GM18499 (cell line): ENCODE data around the gene NOP14.
"Not testable (repeated sequence)": the region's sequence is repeated elsewhere in the genome, so short reads cannot be mapped to it uniquely, and the experiment has no call there.

Experiments
- ATAC-seq: cut with Tn5 transposase; IDR thresholded peaks from one replicate; pipeline ENCODE4 v1.9.1; 2021; ENCODE audit warnings: moderate number of reproducible peaks; ENCODE audit not compliant: insufficient read depth, unreplicated experiment

The NOP14 gene

DNA sequence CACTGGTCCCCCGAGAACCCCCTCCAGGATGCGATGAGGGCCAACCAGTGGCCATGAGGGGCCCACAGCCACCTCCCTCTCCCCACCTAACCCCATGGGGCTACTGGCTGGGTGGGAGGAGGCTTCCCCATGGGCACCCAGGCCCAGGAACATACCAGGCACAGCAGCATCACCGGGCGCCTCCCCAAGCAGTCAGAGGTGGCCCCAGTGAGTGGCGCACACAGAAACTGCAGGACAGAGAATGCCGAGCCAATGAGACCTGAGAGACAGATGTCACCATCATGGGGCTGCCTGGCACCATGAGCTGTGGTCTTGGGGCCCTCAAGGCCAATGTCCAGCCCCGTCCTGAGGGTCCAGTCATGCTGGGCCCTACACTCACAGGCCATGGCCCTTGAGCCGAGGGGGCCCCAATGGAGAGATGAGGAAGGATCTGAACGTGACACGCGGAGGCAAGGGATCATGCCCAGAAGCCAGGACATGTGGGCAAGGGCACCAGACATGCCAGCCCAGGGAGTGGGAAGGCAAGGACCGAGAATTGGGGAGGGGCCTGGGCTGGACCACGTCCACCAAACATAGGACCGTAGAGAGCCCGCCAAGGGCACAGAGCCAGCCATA lies 30.1 kb downstream of the NOP14 start:
- no peak for ATAC-seq

DNA sequence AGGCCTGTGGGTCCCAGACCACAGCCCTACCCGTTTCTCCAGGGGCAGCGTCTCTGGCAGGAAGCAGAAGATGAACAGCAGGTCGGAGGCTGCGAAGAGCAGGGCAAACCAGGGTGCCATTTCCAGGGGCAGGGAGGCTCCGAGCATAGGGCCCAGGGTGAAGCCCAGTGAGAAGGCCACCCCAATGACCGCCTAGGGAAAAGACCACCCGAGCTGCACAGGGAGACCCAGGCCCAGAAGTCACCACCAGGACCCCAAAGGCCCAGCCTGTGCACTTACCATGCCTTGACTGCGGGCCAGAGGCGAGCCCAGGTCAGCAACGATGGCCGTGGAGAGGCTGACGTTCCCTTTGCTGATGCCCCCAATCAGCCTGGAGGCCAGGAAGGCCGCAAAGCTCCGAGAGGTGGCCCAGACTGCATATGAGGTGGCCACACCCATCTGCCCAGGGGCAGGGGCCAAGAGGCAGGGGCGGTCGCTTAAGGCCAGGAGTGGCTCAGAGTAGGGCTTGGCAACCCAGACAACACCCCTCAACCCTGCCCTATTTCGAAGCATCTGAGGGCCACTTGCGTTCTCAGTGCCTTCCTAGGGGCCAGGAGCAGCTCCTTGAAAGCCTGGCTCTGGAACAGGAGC lies 30.8 kb downstream of the NOP14 start:
- ATAC-seq: no peak

DNA sequence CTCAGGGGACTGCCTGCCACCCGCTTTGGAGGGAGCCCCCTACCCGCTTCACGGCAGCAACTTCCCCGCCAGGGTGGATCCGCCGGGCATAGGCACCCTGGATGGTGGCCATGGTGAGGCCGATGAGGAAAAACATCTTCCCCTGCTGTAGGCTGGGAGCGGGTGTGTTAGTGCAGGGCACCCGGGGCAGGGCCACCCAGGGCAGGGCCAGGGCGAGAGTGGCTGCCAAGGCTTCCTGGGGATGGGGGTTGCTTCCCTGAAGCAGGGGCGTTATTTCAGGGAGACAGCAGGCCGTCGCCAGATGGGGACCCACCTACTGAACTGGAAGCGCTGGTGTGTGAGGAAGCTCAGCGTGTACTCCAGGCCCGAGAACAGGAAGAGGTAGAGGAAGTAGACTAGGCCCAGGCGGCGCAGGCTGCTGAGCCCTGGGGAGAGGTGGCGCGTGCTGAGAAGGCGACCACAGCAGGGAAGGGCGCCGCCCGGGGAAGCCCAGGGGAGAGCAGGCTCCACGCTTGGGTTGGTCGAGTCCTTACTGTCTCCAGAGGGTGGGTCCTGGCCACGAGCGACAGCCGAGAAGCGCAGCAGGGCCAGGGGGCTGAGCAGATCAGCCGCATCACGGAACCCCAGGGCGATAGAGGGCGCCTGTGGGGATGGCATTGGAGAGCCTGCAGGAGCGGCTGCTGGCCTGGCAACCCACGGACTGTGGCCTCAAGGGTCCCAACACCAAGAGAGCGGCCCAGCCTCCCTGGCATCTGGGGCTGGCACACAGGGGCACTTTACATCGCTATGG lies 31.5 kb downstream of the NOP14 start:
- no peak for ATAC-seq

DNA sequence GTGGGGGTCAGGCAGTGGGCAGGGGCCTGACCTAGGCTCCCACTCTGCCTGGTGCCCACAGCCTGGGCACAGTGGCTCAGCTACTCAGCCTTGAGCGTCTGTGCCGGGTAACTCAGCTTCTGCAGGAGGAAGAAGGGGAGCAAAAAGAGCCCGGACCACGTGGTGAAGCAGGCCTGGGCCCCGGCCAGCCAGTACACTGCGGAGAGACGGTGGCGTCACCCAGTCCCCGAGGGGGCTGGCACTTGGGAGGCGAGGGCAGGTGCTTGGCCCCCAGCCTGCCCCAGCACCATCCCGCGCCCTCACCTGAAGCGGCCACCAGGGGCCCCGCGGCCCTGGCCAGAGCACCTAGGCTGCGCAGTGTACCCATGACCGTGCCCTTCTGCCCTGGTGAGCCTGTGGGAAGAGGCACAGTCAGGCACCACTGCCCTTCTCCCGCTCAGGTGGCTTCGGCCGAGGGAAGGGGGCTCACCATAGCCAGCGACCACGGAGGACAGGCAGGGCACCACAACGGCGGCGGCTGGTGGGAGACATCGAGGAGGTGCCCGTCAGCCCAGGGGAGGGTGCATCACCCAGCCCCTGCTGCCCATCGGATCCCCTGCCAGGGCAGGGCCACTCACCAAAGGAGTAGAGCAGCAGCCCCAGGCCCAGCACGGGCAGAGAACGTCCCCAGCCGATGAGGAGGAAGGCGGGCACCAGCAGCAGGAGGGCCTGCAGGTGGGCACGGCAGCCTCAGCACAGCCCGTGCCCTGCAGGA lies 32.3 kb downstream of the NOP14 start:
- ATAC-seq: no peak

DNA sequence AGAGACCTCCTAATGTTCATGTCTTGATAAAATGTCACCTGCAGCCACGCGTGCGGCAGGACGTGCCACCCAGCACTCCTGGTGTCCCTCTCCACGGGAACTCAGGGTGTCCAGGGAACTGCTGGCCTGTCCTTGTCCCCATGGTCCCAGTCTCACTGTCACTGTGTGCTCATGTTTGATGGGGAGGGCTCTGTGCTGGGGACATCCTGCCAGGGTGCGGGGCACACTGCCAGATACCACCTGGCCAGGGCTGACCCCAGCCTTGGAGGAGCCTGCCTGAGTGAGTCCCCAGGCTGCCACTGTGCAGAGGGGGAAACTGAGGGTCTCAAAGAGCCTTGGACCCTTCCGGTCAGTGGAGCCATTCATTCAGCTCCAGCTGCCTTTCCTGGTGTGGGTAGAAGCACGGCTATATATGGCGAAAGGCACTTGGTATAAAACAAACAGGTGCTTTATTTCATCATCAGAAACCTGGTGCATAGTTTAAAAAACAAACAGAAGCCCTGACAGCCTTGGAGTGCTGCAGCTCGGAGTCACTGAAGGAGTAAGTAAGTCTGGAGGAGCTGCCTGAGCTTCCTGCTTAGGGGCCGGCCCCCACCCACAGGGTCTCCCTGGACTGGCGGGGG lies 33.0 kb downstream of the NOP14 start:
- ATAC-seq: no peak

DNA sequence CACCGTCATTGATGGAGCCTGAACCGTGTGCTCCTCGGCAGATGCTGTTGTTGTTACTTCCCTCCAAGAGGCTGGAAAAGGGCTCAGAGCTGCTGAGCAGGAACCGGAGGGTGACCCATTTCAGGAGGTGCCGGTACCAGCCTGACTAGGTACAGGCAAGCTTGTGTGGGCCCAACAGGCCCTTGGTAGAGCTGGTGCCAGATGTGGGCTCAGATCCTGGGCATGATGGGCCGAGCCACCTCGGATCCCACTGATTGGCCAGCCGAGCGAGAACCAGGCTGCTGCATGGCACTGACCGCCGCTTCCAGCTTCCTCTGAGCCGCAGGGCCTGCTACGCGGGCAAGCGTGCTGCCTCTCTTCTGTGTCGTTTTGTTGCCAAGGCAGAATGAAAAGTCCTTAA lies 33.7 kb downstream of the NOP14 start:
- no peak for ATAC-seq

DNA sequence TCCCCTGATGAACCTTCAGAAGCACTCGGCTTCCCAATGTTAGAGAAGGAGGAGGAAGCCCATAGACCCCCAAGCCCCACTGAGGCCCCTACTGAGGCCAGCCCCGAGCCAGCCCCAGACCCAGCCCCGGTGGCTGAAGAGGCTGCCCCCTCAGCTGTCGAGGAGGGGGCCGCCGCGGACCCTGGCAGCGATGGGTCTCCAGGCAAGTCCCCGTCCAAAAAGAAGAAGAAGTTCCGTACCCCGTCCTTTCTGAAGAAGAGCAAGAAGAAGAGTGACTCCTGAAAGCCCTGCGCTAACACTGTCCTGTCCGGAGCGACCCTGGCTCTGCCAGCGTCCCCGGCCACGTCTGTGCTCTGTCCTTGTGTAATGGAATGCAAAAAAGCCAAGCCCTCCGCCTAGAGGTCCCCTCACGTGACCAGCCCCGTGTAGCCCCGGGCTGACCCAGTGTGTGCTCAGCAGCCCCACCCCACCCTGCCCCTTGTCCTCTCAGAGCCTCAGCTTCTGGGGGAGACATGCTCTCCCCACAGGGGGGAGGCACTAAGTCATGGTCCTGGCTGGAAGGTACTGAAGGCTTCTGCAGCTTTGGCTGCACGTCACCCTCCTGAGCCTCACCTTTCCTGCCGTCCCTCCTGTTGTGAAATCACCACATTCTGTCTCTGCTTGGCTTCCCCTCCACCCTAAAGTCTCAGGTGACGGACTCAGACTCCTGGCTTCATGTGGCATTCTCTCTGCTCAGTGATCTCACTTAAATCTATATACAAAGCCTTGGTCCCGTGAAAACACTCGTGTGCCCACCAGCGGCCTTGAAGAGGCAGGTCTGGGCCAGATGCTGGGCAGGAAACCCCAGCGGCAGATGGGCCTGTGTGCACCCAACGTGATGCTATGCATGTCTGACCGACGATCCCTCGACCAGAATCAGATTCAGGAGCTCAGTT lies 34.7 kb downstream of the NOP14 start:
- ATAC-seq: no peak

DNA sequence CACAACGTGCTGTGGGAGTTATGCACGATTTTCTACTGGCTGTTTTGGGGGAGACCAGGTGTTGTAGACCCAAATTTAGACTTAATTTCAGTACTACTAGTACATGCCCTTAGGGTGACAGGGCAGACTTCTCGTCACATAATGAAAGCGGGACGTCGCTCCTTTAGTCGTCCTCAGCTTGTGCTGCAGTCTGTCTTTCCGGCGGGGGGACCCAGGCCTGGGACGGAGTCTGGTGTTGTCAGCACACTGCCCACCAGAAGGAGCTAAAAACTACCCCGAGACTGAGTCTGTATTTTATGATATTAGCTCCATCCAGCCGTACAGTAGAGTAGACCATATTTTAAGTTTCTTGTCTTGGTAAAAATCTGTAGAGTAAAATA lies 35.5 kb downstream of the NOP14 start:
- ATAC-seq: no peak

DNA sequence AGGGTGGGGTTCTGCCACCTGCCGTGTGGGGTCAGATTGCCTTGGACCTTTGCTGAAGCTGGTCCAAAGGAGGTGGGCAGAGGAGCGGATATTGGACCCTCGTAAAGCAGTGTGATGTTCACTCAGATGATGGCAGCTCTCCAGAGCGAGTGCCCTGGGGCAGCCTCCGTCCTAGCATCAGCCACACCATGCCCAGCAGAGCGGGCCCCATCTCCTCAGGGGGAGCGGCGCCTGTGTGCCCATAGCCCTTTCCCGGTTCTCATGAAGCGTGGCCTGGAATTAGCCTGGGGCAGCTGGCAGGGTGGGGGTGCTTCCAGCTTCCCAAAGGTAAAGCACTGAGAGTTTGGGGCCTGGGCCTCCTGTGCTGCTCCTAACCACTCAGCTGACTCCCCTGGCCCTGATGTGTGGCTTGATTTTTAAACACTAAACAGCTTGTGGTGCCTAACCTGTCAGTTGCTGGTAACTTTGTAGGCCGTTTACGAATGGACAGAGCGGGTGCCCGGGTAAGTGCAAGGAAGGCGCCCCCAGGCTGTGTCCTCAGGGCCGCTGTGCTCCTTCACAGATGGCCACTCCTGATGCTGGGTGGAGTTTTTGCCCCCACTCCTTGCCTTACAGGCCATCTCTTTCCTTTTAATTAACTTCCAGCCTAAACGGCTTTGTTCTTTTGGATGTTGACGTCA lies 36.0 kb downstream of the NOP14 start:
- no peak for ATAC-seq

DNA sequence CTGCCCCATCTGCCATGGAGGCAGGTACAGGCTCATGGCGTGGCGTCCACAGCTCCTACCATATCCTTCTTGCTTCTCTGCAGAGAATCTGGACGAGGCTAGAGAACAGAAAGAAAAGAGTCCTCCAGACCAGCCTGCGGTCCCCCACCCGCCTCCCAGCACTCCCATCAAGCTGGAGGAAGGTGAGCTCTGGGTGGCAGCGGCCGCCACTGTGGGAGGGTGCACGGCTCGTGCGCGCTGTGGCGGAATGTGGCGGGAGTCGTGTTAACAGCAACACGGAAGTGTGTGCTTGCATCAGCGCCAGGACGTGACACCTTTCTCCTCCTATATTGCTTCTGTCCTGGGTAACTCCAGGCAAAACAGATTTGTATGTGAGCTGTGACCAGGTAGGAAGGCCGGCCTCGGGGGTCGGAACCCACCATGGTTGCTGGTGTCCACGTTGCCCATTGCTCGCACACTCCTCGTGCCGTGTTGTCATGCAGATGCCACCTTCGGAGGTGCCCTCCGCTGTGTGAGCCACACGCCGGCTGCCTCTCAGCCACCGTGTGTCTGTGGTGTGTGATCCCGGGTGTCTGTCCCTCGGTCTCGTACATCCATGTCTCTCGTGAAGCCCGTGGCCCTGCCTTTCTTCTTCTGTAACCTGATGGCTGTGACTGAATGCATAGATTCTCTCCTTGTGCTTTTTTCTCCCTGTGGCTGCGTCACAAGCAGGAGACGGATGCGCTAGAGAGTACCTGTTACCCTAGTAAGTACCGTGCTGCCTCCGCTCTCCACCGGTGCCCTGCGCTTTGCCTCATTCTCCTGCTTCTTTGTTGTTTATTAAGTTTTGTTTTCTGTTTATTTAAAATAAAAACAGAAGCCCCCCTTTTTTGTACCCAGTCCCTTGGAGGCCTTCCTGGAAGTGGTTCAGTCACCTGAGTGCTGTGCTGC lies 37.0 kb downstream of the NOP14 start:
- no peak for ATAC-seq

DNA sequence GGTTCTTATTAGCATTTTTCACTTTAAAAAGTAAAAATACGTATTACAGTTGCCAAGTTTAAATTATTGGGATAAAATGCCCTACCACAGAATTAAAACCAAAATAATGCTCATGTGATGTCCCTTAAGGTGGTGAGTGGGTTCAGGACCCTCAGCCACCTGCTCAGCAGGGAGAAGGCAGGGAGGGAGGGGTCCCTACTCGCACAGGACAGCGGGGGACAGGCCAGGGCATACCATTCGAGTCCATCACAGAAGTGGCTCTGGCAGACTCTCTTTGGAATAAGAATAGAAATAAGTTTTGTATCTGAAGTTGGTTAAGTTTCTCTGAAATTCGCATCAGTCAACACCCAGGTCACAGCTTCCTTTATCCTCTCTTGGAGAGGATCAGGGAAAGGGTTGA lies 37.7 kb downstream of the NOP14 start:
- no peak for ATAC-seq

DNA sequence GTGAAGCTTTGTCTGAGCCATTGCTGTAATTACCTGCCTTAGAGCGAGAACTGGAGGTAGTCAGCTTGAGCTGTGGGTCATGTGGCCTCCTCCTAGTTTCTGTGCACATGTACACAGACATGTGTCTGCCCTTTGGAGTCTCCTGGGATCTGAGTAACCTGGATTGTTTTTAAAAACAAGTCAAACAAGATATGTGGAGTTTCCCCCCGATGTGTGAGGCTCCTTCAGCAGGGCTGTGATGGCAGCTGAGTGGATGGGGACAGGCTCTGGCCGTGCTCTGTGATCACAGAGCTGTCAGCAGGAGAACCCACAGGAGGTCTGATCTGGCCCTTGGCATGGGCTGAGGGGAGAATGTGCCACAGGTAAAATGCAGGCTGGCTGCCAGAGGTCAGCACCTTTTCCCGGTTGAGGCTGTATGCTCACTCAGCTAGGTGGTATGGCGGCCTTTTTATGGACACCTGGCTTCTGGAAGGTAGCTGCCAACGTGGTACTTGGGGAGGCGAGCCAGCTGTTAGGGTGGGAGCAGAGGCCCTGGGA lies 38.4 kb downstream of the NOP14 start:
- ATAC-seq: no peak

DNA sequence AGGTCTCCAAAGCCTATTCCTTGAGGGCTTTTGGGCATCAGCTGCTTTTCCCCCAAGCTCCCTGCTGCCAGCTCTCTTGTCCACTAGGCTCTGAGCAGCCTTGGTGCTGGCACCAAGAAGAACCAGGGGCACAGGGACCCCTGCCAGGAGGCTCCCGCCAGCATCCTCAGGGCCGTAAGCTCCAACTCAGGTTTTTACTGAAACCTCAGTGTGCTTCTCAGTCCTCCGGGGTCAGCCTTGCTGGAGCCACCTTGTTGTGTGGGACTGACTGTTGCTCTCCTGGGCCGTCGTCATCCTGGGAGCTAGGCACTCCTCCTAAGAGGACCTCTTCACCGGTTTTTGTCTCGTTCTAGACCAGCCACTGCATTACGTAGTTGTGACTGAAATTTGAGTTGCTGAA lies 38.9 kb downstream of the NOP14 start:
- no peak for ATAC-seq

DNA sequence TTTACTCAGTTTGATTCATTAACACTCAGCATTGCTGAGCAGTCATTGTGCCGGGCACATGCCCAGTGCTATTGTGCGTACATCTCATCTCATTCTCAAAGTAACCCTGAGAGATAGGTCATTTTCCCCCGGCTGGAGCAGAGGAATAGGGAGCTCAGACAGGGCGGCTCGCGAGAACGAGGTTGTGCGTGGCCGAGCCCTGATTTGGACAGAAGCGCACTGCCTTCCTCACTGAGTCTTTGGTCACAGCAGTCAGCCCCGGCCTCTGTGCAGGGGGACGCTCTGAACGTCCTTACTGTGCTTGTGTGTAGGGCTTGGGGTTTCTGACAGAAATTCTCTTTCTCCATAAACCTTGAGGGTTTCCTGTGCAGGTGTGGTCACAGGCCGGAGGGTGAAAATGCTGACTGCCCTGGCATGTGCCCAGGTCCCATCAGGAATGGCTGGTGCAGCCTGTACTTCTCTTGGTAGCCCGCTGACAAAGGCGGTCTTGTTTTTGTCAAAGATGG lies 39.5 kb downstream of the NOP14 start:
- no peak for ATAC-seq

DNA sequence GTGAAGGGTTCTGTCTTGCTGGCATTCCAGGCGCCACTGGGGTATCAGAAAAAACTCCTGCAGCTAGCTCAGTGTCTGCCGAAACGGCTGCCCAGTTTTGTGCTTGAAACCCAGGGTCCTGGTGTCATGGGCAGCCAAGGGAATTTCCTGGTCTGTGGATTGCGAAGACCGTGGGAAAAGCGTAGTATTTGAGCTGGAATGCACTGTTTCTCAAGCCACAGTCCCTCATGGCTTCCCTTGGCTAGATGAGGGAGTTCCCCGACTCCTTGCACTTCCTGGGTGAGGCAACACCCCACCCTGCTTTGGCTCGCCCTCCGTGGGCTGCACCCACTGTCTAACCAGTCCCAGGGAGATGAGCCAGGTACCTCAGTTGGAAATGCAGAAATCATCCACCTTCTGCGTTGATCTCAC lies 40.1 kb downstream of the NOP14 start:
- no peak for ATAC-seq

DNA sequence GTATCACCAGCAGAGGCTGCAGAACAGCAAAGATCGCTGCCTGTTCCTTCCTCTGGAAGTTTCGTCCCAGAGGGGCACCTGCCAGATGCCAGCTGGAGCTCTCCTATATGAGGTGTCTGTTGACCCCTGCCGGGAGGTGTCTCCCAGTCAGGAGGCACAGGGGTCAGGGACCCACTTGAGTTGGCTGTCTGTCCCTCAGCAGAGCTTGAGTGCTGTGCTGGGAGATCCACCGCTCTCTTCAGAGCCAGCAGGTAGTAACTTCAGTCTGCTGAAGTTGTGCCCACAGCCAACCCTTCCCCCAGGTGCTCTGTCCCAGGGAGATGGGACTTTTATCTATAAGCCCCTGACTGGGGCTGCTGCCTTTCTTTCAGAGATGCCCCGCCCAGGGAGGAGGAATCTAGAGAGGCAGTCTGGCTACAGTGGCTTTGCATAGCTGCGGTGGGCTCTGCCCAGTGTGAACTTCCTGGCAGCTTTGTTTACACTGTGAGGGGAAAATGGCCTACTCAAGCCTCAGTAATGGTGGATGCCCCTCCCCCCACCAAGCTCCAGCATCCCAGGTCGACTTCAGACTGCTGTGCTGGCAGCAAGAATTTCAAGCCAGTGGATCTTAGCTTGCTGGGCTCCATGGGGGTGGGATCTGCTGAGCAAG lies 40.6 kb downstream of the NOP14 start:
- ATAC-seq: not testable (repeated sequence)

DNA sequence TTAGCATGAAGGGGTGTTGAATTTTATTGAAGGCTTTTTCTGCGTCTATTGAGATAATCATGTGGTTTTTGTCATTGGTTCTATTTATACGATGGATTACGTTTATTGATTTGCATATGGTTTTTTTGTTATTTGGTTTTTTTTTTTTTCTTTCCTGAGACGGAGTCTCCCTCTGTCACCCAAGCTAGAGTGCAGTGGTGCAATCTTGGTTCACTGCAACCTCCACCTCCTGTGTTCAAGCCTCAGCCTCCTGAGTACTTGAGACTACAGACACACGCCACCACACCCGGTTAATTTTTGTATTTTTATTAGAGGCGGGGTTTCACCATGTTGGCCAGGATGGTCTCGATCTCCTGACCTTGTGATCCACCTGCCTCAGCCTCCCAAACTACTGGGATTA lies 44.5 kb downstream of the NOP14 start:
- ATAC-seq: not testable (repeated sequence)
